Measurements from ENCODE around the gene HSPD1.
A peak's percentile ranks its signal among the peaks of the same experiment; 100 is the strongest.
"Not testable (repeated sequence)": the region's sequence is repeated elsewhere in the genome, so short reads cannot be mapped to it uniquely, and the experiment has no call there.

Gene HSPD1

DNA sequence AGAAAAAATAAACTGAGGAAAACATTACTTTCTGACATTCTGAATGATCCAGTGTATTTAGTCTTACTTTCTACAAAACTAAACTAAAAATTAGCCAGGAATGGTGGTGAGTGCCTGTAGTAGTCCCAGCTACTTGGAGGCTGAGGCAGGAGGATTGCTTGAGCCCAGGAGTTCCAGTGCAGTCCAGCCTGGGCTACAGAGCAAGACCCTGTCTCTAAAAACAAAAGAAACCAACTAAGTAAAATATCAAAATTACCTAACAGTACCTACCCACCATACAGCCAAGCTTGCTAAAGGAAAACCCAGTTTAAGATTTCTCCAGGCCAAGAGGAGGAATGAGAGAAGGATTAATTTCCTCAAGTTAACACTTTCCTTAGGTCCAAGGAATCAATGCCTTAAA, 2.9 kb downstream of the HSPD1 start:
- DNase-seq: no peak

DNA sequence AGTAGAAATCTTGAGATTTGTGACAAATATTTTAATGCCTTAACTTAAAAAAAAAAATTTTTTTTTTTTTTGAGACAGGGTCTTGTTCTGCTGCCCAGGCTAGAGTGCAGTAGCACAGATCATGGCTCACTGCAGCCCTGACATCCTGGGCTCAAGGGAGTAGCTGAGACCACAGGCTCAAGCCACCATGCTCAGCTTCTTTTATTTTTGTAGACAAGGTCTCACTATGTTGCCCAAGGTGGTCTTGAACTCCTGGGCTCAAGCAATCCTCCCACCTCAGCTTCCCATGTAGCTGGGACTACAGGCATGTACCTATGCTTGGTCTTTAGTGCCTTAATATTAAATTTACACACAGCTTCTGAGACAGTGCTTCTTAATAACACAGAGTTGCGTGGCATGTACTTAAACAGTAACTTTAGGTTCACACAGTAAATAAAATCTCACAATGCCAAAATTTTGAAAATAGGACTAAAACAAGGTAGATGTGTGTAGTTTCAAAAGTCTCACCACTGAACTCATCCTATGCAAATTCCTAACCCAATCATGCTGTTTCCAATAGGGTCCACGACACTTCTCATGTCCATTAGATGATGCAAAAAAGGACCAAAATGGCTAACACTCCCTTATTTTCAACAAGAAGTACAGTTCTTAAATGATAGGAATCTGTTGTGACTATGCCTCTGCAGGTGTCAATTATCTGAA, 4.1 kb downstream of the HSPD1 start:
- no peak for DNase-seq

- no peak for DNase-seq
Observed at GRCh38 chr2:197487385-197487784, 12.3 kb downstream of the HSPD1 start.

GRCh38 chr2:197486175-197486574, 13.5 kb downstream of the HSPD1 start:
- no peak for DNase-seq

DNA sequence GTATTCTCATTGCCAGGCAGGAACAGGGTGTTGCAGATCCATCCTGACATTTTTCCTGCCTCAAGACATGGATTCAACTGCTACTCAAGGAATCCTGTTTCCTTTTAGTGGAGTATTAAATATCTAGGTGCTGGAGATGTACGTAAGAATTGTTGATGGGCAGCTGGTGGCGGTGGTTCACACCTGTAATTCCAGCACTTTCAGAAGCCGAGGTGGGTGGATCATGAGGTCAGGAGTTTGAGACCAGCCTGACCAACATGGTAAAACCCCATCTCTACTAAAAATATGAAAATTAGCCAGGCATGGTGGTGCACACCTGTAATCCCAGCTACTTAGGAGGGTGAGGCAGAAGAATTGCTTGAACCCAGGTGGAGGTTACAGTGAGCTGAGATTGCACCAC, 15.4 kb downstream of the HSPD1 start:
- DNase-seq: not testable (repeated sequence)

- DNase-seq: no peak
Observed at GRCh38 chr2:197480165-197481036, 19.2 kb downstream of the HSPD1 start.

- DNase-seq: no peak
Observed at GRCh38 chr2:197477797-197478196, 21.8 kb downstream of the HSPD1 start.

DNA sequence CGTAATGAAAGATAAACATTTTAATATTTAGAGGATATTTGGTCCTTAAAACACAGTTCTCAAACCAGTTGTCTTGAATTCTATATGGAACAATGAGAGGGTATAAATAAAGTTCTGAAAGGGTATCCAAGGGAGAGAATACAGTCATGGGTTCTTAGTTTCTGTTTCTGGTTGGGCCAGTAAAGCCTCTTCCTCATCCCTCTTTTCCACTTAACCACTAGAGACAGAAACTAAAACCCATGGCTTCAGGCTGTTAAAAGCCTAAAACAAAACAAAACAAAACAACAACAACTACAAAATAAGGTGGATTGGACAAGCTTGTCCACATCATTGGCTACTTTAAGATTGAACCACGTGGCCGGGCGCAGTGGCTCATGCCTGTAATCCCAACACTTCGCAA, 27.5 kb downstream of the HSPD1 start:
- DNase-seq: no peak

DNA sequence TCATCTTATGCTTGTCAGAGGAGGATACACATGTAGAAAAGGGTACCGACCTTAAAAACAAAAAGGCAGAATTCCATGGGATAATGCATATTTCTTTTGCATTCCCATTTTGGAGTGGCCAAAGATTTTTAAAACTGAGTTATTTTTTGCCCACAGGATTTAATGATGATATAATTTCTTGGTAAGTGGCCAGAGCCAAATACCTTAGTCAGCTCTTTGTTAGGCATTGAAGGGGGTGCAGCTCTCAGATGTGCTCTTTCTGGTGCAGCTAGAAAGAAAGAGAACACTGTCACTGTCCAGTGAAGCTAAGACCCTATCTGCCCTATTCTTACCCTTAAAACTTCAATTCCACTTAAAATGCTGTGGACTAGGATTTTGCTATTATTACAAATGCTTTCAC, 35.5 kb downstream of the HSPD1 start:
- no peak for DNase-seq

DNA sequence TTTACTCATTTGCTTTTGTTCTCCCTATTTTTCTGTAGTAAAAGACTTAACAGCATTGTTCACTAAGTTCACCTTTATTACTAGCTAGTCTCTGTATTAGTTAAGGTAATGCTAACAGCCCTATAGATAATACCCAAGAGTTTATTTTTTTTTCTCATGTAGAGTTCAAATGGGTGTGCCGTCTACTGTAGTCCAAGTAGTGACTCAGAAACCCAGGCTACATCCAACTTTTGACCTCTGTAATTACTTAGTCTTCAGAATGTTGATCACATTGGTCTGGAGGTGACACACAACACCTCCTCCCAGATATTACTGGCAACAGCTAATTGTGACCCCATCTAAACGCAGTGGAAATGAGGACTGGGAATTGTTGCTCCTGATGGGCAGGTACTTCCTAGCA, 38.6 kb downstream of the HSPD1 start:
- DNase-seq: no peak

- no peak for DNase-seq
Observed at GRCh38 chr2:197460649-197461048, 39.0 kb downstream of the HSPD1 start.

DNA sequence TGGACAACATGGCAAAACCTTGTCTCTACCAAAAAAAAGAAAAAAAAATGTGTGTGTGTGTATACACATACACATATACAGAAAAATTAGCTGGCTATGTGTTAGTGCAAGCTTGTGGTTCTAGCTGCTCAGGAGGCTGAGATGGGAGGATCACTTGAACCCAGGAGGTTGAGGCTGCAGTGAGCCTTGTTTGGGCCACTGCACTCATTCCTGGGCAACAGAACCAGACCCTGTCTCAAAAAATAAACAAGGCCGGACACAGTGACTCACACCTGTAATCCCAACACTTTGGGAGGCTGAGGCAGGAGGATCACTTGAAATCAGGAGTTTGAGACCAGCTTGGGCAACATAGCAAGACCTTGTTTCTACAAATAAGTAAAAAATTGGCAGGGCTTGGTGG, 44.2 kb downstream of the HSPD1 start:
- no peak for DNase-seq

DNA sequence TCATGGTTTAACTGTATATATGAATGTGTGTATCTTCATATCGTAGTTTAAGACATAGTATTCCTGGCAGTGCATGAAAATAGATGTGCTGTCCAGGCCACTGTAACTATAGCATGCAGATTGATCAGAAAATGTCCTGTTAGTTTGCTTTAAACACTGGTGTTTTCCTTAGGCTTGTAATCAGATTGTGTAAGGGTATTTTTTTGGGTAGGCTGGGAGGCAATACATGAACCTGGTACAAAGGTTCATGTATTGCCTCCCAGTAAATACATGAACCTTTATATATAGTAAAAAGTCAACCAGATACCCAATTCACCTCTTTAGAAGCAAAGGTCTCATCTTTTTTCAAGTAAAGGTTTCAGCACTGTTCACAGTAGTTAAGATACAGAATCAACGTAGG, 44.7 kb downstream of the HSPD1 start:
- no peak for DNase-seq

DNA sequence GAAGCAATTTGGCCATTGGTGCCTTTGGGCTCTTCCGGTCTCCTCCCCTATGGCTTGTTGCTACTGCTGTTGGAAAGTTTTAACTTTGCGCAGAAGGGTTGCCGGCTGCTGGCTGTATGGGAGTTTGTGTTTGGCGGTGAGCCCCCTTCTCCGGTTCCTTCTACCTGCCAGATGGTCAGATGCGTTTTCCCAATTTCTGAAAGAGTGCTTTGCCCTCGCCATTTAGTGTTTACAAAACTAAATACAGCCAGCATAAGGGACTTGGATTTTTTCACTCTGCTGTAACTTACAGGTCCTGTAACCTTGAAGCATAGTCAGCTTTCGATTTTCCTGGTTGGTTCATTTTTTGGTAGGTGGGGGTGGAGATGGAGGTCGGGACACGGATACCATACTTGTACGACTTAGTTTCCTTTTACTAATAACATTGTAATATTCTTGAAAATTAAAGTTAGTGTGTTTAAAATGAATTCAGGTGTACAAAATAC, 45.7 kb downstream of the HSPD1 start:
- DNase-seq: no peak

GRCh38 chr2:197453123-197453913, 46.3 kb downstream of the HSPD1 start, which contains the start of gene COQ10B:
Gene COQ10B, plus strand, starts transcription at chr2:197453552. Its CDS starts 9 bp downstream, at chr2:197453561.
- peak; percentile 99 for DNase-seq

GRCh38 chr2:197452754-197453122, 46.9 kb downstream of the HSPD1 start:
- DNase-seq: no peak

GRCh38 chr2:197450935-197451358, 48.7 kb downstream of the HSPD1 start:
- DNase-seq: not testable (repeated sequence)

- DNase-seq: no peak
Observed at GRCh38 chr2:197450465-197450864, 49.2 kb downstream of the HSPD1 start.

- DNase-seq: no peak
Observed at GRCh38 chr2:197446844-197447243, 52.8 kb downstream of the HSPD1 start.

DNA sequence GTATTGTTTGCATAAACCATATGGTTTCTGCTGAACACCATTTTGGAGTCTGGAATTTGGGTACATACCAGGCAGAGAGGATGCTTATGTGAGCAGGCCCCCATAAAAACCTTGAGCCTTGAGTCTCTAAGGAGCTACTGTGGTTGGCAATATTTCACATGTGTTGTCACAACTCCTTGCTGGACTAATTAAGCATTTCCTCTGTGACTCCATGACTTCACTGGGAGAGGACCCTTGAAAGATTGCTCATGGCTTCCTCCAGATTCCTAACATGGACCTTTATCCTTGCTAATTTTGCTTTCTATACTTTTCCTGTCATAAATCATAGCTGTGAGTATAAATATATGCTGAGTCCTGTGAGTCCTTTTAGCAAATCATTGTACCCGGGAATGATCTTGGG, 53.9 kb downstream of the HSPD1 start:
- no peak for DNase-seq

DNA sequence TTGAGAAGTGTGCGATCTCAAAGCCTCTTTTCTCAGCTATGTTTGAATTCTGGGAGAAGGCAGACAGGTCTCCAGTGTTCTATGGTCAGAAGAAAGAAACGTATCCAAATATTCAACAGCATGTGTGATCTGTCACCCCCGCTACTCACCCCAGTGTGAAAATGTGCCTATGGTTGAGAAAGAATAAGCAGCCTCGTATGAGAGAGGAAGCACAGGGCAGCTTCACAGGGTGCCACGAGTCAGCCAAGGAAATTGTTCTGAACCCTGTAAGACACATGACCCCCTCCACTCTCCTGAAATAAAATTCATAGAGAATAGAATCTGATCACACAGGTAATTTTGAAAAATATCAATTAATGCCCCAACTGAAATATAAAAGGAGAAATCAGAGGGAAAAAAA, 56.8 kb downstream of the HSPD1 start:
- no peak for DNase-seq

GRCh38 chr2:197437380-197437779, 62.3 kb downstream of the HSPD1 start:
- DNase-seq: no peak

Data from CD4-positive, alpha-beta T cell treated with Interleukin-1 beta for 1 hour (primary cell).